OCI-LY3 (cell line): ENCODE results near the gene PPM1A.
A peak's percentile ranks its signal among the peaks of the same experiment; 100 is the strongest.

Source experiments
- H2AFZ ChIP-seq: fragments of 200-600, 300-600 bp; shearing (Covaris generic); 2 replicates; pipeline ENCODE4 v1.6.0; 2014; ENCODE audit warnings: antibody characterized with exemption, low read depth, low read length
- H3K27ac ChIP-seq: fragments of 200-600, 300-600 bp; sonication (generic); 2 replicates; pipeline ENCODE4 v1.5.1; 2014; ENCODE audit warnings: mild to moderate bottlenecking, low read length, moderate library complexity, mixed read lengths
- H3K27me3 ChIP-seq: fragments of 200-600, 300-600 bp; sonication (generic); 2 replicates; pipeline ENCODE4 v1.6.1; 2014; ENCODE audit warnings: low read depth, low read length, mixed read lengths
- H3K36me3 ChIP-seq: fragments of 200-600, 300-600 bp; sonication (generic); replicated peaks from 2 replicates; pipeline ENCODE3; 2014; ENCODE audit warnings: low read depth, low read length, mixed read lengths
- H3K4me1 ChIP-seq: fragments of 300-600, 200-600 bp; sonication (generic); 2 replicates; pipeline ENCODE4 v1.6.1; 2014; ENCODE audit warnings: low read length, mixed read lengths
- H3K4me2 ChIP-seq: fragments of 200-600, 300-600 bp; sonication (generic); 2 replicates; pipeline ENCODE4 v1.6.1; 2014; ENCODE audit warnings: low read length, mixed read lengths
- H3K4me3 ChIP-seq: fragments of 300-600, 200-600 bp; sonication (generic); 2 replicates; pipeline ENCODE4 v1.5.1; 2014; ENCODE audit warnings: antibody characterized with exemption, mild to moderate bottlenecking, low read length, moderate library complexity
- H3K79me2 ChIP-seq: fragments of 300-600, 200-600 bp; shearing (Covaris generic); 2 replicates; pipeline ENCODE4 v1.6.1; 2014; ENCODE audit warnings: mild to moderate bottlenecking, low read length, mixed read lengths
- H3K9ac ChIP-seq: fragments of 300-600, 200-600 bp; shearing (Covaris generic); 2 replicates; pipeline ENCODE4 v1.6.0; 2014; ENCODE audit warnings: mild to moderate bottlenecking, low read length, moderate library complexity
- H3K9me3 ChIP-seq: fragments of 200-600, 300-600 bp; shearing (Covaris generic); 2 replicates; pipeline ENCODE4 v1.6.1; 2014; ENCODE audit warnings: low read length, mixed read lengths; ENCODE audit not compliant: insufficient read depth
- H4K20me1 ChIP-seq: fragments of 200-600, 300-600 bp; sonication (generic); 2 replicates; pipeline ENCODE4 v1.6.1; 2016; ENCODE audit warnings: low read length, mixed read lengths; ENCODE audit not compliant: insufficient read depth
- EZH2phosphoT487 ChIP-seq: fragments of 200-600 bp; shearing (Covaris generic); IDR thresholded peaks from 2 replicates; pipeline ENCODE4 v1.6.1; 2018; ENCODE audit warnings: antibody characterized with exemption, mixed run types, low read depth
- TF ChIP-seq, protein P1 (sequence below): fragments of 200-600, 300-600 bp; sonication (generic); IDR thresholded peaks from 2 replicates; pipeline ENCODE4 v1.5.1; 2014; ENCODE audit warnings: antibody characterized with exemption, low read length, low read depth

The PPM1A gene

DNA sequence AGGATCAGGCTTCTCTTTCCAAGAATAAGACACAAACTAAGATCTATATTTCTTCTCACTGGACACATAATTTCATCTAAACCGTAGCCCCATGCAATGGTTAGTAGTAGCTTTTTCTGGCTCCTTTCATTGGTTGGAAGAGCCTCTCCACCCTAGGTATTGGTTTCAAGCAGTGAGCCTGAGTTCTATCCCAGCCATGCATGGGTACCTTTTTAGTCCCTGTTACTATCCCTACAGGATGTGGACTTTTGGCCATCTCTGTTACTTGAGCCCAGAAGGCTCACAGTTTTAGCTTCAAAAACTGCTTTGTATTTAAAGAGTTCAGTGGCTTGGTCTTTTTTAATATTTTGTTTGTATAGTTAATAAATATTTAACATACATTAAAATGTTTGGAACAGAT is 16.1 kb downstream of the PPM1A start:
- peaks cover 71% of the 10 kb centered on the region for H4K20me1 ChIP-seq
- H3K79me2 ChIP-seq = peaks cover 96% of the 10 kb centered on the region

DNA sequence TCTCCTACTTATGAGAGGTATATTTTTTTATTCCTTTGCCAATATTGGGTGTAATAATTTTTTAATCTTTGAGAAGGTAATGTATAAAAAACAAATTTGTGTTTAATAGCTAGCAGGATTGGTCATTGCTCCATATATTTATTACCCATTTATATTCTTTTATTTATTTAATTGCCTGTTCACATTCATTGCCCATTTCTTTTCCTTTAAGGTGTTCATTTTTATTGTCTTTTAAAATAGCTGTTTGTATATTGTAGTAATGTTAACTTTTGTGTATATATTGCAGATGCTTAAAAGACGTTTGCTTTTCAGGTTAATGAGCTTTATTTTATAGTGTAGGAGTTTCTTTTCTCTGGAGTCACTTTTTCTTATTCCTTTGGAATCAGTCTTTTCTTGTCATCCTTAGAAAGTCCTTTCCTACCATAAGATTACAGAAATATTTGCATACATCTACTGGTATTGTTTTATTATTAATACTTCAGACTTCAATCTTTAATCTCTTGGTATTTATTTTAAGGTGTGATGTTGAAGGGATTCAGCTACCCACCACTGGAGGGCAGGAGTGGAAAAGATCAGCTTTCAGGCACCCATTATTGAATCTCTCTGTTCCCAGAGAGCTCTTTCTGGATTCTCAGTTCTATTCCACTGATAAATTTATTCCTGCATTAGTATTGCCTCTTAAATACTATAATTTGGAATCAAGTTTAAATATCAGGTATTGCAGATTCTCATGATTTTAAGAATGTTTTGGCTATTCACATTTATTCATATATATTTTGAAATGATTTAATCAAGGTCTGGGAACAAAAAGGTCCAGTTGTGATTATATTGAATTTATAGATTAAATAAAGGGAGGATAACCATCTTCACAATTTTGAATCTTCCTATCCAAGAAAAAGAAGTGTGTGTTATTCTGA is 17.3 kb downstream of the PPM1A start:
- peaks cover 68% of the 10 kb centered on the region for H4K20me1 ChIP-seq
- H3K27ac ChIP-seq = no peak overlapping the region
- no peak overlapping the region for H2AFZ ChIP-seq
- no peak overlapping the region for H3K4me3 ChIP-seq
- H3K36me3 ChIP-seq = peaks cover 42% of the 10 kb centered on the region
- H3K9ac ChIP-seq = no peak overlapping the region
- TF ChIP-seq, protein P1, sequence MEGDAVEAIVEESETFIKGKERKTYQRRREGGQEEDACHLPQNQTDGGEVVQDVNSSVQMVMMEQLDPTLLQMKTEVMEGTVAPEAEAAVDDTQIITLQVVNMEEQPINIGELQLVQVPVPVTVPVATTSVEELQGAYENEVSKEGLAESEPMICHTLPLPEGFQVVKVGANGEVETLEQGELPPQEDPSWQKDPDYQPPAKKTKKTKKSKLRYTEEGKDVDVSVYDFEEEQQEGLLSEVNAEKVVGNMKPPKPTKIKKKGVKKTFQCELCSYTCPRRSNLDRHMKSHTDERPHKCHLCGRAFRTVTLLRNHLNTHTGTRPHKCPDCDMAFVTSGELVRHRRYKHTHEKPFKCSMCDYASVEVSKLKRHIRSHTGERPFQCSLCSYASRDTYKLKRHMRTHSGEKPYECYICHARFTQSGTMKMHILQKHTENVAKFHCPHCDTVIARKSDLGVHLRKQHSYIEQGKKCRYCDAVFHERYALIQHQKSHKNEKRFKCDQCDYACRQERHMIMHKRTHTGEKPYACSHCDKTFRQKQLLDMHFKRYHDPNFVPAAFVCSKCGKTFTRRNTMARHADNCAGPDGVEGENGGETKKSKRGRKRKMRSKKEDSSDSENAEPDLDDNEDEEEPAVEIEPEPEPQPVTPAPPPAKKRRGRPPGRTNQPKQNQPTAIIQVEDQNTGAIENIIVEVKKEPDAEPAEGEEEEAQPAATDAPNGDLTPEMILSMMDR = peak; percentile 56
- TF ChIP-seq EZH2phosphoT487 = no peak
- H3K27me3 ChIP-seq = no peaks in the 10 kb centered on the region
- 0 out of 2 replicates have a peak, but pooled peaks cover 7% of the 10 kb centered on the region for H3K9me3 ChIP-seq
- peaks cover 96% of the 10 kb centered on the region for H3K79me2 ChIP-seq
- H3K4me2 ChIP-seq = no peak overlapping the region
- H3K4me1 ChIP-seq = peaks cover 12% of the 10 kb centered on the region

More for the DNA sequence above, 16.1 kb downstream of the PPM1A start:
- Histone ChIP-seq H3K4me2 (no peak overlapping the region), H3K9me3 (0 out of 2 replicates have a peak, but pooled peaks cover 7% of the 10 kb centered on the region), H2AFZ (no peak overlapping the region), H3K36me3 (peaks cover 42% of the 10 kb centered on the region), H3K9ac (no peak overlapping the region), H3K4me3 (no peak overlapping the region), H3K4me1 (peaks cover 21% of the 10 kb centered on the region), H3K27ac (no peak overlapping the region), H3K27me3 (no peaks in the 10 kb centered on the region)
- TF ChIP-seq EZH2phosphoT487 = no peak
- TF ChIP-seq, protein P1 = no peak

DNA sequence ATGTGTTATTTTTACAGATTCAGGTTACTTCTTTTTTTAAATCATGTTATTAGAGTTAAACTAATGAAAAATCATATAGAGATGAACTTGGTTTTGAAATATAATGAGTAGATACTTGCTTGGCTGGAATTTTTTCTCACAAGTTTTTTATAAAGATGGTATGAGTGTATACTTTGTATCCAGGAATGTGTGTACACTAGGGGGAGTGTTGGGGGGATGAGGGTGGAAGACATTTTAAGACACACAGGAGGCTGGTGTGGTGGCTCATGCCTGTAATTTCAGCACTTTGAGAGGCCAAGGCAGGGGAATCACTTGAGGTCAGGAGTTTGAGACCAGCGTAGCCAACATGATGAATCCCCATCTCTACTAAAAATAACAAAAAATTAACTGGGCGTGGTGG is 23.2 kb downstream of the PPM1A start:
- H3K36me3 ChIP-seq = peaks cover 9% of the 10 kb centered on the region
- no peak overlapping the region for H3K4me3 ChIP-seq
- H3K27ac ChIP-seq = no peak overlapping the region
- no peaks in the 10 kb centered on the region for H3K27me3 ChIP-seq
- no peak overlapping the region for H3K9ac ChIP-seq
- H4K20me1 ChIP-seq = peaks cover 88% of the 10 kb centered on the region
- no peaks in the 10 kb centered on the region for H3K9me3 ChIP-seq
- peaks cover 99% of the 10 kb centered on the region for H3K79me2 ChIP-seq
- H3K4me2 ChIP-seq = no peak overlapping the region
- no peak for TF ChIP-seq EZH2phosphoT487
- TF ChIP-seq, protein P1 = no peak
- H2AFZ ChIP-seq = no peak overlapping the region
- peaks cover 19% of the 10 kb centered on the region for H3K4me1 ChIP-seq

DNA sequence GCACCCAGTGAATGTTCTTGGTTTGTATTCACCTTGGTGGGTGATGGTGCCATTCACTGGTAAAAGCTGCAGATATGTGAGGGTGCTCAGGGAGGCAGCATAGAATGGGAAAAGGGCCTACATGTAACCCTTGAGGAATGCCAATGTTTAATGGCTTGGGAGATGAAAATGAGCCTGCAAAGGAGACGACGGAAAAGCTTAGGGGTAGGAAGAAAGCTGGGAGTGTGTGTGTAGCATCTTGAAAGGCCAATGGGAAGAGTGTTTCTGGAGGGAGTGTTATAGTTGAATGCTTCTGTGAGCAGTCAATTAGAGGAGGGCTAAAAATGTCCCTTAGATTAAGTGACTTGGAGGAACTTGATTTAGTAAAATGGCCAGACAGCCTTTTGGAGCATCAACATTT is 24.9 kb downstream of the PPM1A start:
- Histone ChIP-seq H3K27me3 (no peaks in the 10 kb centered on the region), H3K4me1 (peaks cover 19% of the 10 kb centered on the region), H3K27ac (no peak overlapping the region), H3K9ac (no peak overlapping the region), H4K20me1 (peaks cover 90% of the 10 kb centered on the region), H3K79me2 (peaks cover 97% of the 10 kb centered on the region), H2AFZ (no peak overlapping the region), H3K36me3 (peaks cover 13% of the 10 kb centered on the region), H3K9me3 (no peaks in the 10 kb centered on the region), H3K4me3 (no peak overlapping the region), H3K4me2 (no peak overlapping the region)
- TF ChIP-seq, protein P1 = no peak
- TF ChIP-seq EZH2phosphoT487 = no peak
